Stimulated activated CD4-positive, alpha-beta T cell treated with anti-CD3 and anti-CD28 coated beads, Interleukin-2, amount 100 ng/mL, for 48 hours (primary cell): ENCODE measurements around the gene ATF7IP2.

Experiments used
- DNase-seq, 2 donors: peaks; one replicate each; pipeline ENCODE4 v3.0.0-alpha.2; 2020

The ATF7IP2 gene

GRCh38 chr16:10518479-10519041, 132.7 kb downstream of the ATF7IP2 start:
- no peak for DNase-seq

GRCh38 chr16:10519297-10519696, 133.4 kb downstream of the ATF7IP2 start:
- DNase-seq: no peak

DNA sequence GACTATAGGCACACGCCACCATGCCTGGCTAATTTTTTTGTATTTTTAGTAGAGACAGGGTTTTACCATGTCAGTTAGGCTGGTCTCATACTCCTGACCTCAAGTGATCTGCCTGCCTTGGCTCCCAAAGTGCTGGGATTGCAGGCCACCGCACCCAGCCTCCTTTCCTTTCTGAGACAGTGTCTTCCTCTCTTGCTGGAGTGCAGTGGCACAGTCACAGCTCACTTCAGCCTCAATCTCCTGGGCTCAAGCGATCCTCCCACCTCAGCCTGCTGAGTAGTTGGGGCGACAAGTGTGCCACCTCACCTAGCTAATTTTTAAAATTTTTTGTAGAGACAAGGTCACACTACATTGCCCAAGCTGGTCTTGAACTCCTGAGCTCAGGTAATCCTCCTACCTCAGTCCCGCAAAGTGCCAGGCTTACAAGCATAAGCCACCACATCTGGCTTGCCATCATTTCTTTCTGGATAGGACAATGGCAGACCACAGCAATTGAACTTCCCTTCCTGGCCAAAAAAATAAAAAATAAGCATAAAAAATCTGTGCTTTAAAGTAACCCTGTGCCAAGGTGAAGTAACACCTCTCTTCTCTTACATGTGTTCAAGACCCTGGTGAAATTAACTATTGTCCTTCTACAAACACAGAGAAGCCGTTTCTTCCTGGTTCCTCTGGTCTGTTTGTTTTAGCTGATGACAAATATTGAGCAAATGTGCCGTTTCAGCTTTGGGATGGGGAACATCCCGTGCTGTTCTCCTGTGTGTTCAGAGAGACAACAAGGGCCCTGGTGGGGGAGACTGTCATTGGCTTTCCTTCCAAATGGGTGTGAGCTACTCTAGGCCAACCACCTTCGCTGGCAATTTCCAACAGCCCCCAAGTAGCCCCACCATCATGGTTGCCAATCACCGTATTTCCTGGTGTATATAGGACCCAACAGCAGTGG, 134.3 kb downstream of the ATF7IP2 start:
- DNase-seq: no peak

DNA sequence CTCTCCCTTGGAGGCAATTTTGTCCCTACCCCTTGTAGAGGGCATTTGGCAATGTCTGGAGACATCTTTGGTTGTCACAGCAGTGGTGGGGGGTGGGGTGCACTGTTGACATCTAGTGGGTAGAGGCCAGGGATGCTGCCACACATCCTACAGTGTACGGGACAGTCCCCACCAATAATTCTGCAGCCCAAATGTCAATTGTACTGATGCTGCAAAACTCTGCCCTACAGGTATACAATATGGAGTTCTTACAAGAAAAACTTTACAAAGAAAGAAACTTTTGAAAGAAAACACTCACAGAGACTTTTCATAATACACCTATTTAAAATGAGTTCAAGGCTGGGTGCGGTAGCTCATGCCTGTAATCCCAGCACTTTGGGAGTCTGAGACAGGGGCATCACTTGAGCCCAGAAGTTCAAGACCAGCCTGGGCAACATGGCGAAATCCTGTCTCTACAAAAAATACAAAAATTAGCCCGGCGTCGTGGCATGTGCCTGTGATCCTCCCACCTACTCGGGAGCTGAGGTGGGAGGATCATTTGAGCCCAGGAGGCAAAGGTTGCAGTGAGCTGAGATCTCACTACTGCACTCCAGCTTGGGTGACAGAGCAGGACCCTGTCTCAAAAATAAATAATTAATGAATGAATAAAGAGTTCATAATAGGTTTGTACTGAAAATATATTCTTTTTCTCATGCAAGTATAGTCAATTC, 135.2 kb downstream of the ATF7IP2 start:
- no peak for DNase-seq

DNA sequence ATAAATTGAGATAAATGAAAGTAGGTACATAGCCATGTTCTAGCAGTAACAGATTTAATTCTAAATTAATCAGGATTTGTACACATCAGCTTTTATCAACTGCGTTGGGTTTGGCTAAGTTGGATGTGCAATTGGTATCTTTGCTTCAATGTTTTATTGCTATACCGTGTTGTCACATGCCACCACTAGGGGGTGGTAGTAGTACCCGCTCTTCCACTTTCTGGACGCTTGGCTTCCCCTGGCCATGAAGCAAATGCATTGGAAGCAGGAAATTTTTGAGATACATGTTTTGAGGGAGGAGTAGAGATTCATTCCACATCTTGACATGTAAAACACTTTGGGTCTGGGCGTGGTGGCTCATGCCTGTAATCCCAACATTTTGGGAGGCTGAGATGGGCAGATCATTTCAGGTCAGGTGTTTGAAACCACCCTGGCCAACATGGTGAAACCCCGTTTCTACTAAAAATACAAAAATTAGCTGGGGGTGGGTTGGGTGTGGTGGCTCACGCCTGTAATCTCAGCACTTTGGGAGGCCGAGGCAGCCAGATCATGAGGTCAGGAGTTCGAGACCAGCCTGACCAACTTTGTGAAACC, 135.9 kb downstream of the ATF7IP2 start:
- peak; percentile 25 to 45 for DNase-seq

DNA sequence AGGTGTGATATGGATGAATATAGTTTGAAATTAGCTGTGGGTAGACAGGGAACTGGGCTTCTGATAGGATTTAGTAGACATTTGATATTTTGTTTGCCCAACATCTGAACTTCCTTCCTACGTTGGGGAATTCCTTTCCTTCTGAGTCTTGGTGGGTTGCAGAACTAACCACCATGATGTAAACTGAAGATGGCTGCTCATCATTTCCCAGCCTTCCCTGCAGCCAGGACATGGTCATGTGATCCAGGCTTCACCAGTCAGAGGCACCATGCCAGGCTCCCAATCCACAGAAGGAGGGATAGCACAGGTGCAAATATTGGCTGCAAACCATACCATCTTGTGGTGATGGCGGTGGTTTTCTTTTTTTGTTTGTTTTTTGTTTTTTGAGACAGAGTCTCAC, 137.1 kb downstream of the ATF7IP2 start:
- DNase-seq: no peak

GRCh38 chr16:10525214-10525825, 139.5 kb downstream of the ATF7IP2 start:
- DNase-seq: no peak

DNA sequence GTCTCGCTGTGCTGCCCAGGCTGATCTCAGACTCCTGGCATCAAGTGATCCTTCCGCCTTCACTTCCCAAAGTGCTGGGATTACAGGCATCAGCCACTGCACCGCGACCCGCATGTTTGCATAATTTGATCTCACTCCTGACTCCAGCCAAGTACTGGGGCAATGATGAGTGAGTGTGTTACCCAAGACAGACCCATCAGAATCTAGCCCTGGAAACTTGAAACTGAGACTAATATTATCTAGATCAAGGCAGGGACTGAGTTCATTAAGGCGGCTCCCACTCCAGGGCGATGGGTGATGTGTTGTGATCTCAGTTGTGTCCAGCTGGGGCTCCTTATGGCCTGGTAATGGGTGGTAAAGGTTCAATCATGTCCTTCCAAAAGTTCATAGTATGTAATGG, 141.1 kb downstream of the ATF7IP2 start:
- no peak for DNase-seq

- no peak for DNase-seq
These were observed 142.8 kb downstream of the ATF7IP2 start for GRCh38 chr16:10528635-10529034.

GRCh38 chr16:10529895-10530669, 144.2 kb downstream of the ATF7IP2 start:
- DNase-seq: no peak

- no peak for DNase-seq
These were observed 144.8 kb downstream of the ATF7IP2 start for GRCh38 chr16:10530685-10531084.

DNA sequence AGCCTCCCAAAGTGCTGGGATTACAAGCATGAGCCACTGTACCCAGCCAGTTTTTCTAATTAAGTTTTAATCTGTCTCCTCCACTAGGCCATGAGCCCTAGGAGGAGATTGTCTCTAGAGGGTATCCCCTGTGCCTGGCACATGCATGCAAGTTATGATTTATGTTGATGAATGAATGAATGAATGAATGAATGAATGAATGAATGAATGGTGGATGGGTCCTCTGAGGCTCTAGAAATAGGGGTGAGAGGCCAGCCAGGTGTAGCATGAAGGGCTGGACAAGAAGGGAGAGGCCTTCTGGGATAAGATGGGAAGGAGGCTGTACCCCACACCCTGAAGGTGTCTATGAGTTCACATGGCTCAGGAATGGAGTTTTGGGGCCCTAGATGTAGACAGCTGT, 145.7 kb downstream of the ATF7IP2 start:
- no peak for DNase-seq
